ENCODE results near the gene CHAC1. TPM values are rescaled to one million over a fixed set of nuclear protein-coding genes. Genes with fewer than 3 reads are reported as not detected.
A peak's percentile ranks its signal among the peaks of the same experiment; 100 is the strongest.

Gene CHAC1
- polyA plus RNA-seq, 2 of the 4 experiments (the other 2 are of a cell fraction), result 4.9 to 22.2 TPM

DNA sequence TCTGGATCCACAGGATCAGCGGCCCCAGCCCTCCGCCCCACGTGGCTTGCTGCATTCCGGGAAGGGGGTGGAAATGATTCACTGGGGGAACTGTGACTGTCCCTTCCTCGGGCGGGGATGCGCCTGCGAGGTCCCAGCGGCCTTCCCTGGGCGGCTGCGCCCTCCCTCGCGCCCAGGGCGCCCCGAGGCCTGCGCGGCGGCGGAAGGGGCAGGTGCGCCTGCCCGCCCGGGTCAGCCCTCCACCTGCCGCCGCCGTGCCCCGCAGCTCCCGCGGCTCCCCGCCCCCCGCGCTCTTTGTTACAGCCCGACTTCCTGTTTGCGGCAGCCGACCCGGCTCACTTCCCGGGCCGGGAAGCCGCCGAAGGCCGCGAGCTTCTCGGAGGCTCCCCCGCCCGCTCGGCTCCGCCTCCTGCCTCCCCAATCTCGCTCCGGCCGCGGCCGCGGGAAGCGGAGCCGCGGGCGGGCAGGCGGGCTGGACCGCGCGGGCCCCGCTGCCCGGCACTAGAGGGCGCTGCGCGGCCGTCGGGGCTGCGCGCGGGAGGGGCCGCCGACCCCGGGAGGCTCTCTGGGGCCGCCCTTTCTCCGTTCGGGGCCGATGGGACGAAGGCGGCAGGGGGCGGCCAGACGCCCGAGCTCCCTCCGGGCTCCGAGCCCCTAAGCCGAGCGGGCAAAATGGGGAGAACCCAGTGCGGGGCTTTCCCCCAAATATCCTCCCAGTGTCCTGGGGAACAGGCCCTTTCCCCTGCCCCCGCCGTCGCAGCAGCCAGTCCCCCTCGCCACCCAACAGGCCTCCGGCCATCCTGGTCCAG lies 11.5 kb upstream of the CHAC1 start:
- TF ChIP-seq KDM1A (IDR thresholded peaks at IDR 0.05; ENCODE audit: low read depth), result no peak
- no peak for TF ChIP-seq FOSB (CRISPR knock-in tag; IDR thresholded peaks at IDR 0.05)
- TF ChIP-seq JUN (IDR thresholded peaks at IDR 0.05), result peak in 1 of 2 experiments; percentile 51; a peak in 2 of 5 replicates
- peak; percentile 26; the same call in 1 of the 2 replicates for TF ChIP-seq PHF8 (IDR thresholded peaks at IDR 0.05; ENCODE audit: borderline replicate concordance, low read depth)
- TF ChIP-seq, protein P1, sequence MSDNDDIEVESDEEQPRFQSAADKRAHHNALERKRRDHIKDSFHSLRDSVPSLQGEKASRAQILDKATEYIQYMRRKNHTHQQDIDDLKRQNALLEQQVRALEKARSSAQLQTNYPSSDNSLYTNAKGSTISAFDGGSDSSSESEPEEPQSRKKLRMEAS (IDR thresholded peaks at IDR 0.05), result 0 out of 2 replicates have a peak, but pooled peaks have one; percentile 34
- TF ChIP-seq SMC3 (IDR thresholded peaks at IDR 0.05), result peak; percentile 74
- TF ChIP-seq RARB (CRISPR knock-in tag; IDR thresholded peaks at IDR 0.05), result no peak
- TF ChIP-seq, protein P2, sequence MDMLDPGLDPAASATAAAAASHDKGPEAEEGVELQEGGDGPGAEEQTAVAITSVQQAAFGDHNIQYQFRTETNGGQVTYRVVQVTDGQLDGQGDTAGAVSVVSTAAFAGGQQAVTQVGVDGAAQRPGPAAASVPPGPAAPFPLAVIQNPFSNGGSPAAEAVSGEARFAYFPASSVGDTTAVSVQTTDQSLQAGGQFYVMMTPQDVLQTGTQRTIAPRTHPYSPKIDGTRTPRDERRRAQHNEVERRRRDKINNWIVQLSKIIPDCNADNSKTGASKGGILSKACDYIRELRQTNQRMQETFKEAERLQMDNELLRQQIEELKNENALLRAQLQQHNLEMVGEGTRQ (IDR thresholded peaks at IDR 0.05), result peak; percentile 39
- TF ChIP-seq CBX8 (IDR thresholded peaks at IDR 0.05), result no peak
- no peak for TF ChIP-seq CEBPB (IDR thresholded peaks at IDR 0.05)
- TF ChIP-seq, protein P3, sequence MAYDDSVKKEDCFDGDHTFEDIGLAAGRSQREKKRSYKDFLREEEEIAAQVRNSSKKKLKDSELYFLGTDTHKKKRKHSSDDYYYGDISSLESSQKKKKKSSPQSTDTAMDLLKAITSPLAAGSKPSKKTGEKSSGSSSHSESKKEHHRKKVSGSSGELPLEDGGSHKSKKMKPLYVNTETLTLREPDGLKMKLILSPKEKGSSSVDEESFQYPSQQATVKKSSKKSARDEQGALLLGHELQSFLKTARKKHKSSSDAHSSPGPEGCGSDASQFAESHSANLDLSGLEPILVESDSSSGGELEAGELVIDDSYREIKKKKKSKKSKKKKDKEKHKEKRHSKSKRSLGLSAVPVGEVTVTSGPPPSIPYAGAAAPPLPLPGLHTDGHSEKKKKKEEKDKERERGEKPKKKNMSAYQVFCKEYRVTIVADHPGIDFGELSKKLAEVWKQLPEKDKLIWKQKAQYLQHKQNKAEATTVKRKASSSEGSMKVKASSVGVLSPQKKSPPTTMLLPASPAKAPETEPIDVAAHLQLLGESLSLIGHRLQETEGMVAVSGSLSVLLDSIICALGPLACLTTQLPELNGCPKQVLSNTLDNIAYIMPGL (CRISPR knock-in tag; IDR thresholded peaks at IDR 0.05; ENCODE audit: borderline replicate concordance), result no peak
- TF ChIP-seq RFX5 (IDR thresholded peaks at IDR 0.05), result no peak
- TF ChIP-seq HDAC2 (IDR thresholded peaks at IDR 0.05), result no peak
- TF ChIP-seq EP300 (IDR thresholded peaks at IDR 0.05), result no peak
- no peak for TF ChIP-seq FOSL2 (IDR thresholded peaks at IDR 0.05)
- TF ChIP-seq FOSL2 (CRISPR knock-in tag; IDR thresholded peaks at IDR 0.05), result peak; percentile 18; the same call in 1 of the 2 replicates
- no peak for TF ChIP-seq JUNB (IDR thresholded peaks at IDR 0.05)
- TF ChIP-seq, protein P4, sequence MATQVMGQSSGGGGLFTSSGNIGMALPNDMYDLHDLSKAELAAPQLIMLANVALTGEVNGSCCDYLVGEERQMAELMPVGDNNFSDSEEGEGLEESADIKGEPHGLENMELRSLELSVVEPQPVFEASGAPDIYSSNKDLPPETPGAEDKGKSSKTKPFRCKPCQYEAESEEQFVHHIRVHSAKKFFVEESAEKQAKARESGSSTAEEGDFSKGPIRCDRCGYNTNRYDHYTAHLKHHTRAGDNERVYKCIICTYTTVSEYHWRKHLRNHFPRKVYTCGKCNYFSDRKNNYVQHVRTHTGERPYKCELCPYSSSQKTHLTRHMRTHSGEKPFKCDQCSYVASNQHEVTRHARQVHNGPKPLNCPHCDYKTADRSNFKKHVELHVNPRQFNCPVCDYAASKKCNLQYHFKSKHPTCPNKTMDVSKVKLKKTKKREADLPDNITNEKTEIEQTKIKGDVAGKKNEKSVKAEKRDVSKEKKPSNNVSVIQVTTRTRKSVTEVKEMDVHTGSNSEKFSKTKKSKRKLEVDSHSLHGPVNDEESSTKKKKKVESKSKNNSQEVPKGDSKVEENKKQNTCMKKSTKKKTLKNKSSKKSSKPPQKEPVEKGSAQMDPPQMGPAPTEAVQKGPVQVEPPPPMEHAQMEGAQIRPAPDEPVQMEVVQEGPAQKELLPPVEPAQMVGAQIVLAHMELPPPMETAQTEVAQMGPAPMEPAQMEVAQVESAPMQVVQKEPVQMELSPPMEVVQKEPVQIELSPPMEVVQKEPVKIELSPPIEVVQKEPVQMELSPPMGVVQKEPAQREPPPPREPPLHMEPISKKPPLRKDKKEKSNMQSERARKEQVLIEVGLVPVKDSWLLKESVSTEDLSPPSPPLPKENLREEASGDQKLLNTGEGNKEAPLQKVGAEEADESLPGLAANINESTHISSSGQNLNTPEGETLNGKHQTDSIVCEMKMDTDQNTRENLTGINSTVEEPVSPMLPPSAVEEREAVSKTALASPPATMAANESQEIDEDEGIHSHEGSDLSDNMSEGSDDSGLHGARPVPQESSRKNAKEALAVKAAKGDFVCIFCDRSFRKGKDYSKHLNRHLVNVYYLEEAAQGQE (IDR thresholded peaks at IDR 0.05), result peak; percentile 48
- TF ChIP-seq, protein P5, sequence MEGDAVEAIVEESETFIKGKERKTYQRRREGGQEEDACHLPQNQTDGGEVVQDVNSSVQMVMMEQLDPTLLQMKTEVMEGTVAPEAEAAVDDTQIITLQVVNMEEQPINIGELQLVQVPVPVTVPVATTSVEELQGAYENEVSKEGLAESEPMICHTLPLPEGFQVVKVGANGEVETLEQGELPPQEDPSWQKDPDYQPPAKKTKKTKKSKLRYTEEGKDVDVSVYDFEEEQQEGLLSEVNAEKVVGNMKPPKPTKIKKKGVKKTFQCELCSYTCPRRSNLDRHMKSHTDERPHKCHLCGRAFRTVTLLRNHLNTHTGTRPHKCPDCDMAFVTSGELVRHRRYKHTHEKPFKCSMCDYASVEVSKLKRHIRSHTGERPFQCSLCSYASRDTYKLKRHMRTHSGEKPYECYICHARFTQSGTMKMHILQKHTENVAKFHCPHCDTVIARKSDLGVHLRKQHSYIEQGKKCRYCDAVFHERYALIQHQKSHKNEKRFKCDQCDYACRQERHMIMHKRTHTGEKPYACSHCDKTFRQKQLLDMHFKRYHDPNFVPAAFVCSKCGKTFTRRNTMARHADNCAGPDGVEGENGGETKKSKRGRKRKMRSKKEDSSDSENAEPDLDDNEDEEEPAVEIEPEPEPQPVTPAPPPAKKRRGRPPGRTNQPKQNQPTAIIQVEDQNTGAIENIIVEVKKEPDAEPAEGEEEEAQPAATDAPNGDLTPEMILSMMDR (IDR thresholded peaks at IDR 0.05), result peak; percentile 89
- peak; percentile 32 to 66; a peak in 4 of 5 replicates for TF ChIP-seq RAD21 (conservative IDR thresholded peaks at IDR 0.05 in 1 of 2, IDR thresholded peaks at IDR 0.05 in 1 of 2)
- TF ChIP-seq NR3C1 (IDR thresholded peaks at IDR 0.05), result no peak
- TF ChIP-seq FOXS1 (CRISPR knock-in tag; IDR thresholded peaks at IDR 0.05), result no peak
- TF ChIP-seq MAFK (IDR thresholded peaks at IDR 0.05; ENCODE audit: partially characterized antibody), result no peak
- Histone ChIP-seq H3K4me3 (peak overlapping the region; percentile 61), H3K4me2 (peak overlapping the region; percentile 95), H3K27ac (peak overlapping the region; percentile 89 to 94), H3K4me1 (peaks cover 18% of the 10 kb centered on the region), H3K9me3 (no peaks in the 10 kb centered on the region)
- ATAC-seq, result peak; percentile 76 to 81
- FAIRE-seq, result no peak
- 0% methylated on average over 7 of the region's 92 CpGs for WGBS (ENCODE audit: missing lambda C conversion rate)
- POLR2A ChIA-PET, result interaction anchor here (0.5 to 3.1 kb wide), 6 partner anchors 11 to 383 kb away, joined by 3 to 29 read pairs (median 4); partner anchors contain the start of genes CHAC1 and DLL4
- CTCF ChIA-PET, result interaction anchor here (0.5 to 5.9 kb wide), 66 partner anchors 11 to 1807 kb away, joined by 3 to 76 read pairs (median 4); partner anchors contain the start of genes CHAC1, CHP1, DLL4 and EXD1
- DNase-seq (ENCODE audit: low read depth in 1 of 2, low spot score in 1 of 2), result peak; percentile 58 to 63
